K562 (cell line): ENCODE data around the gene AKT1. TPM values are rescaled to one million over a fixed set of nuclear protein-coding genes. Genes with fewer than 3 reads are reported as not detected.
"Not testable (repeated sequence)": the region's sequence is repeated elsewhere in the genome, so short reads cannot be mapped to it uniquely, and the experiment has no call there.

Experiments
- CREM ChIP-seq: IDR thresholded peaks from 2 replicates; pipeline ENCODE4 v1.6.1; 2014; ENCODE audit warnings: antibody characterized with exemption, low read depth
- FOXM1 ChIP-seq, 2 experiments: fragments of 450-650 bp in 1 of 2; sonication (generic) in 1 of 2; formaldehyde crosslinking in 1 of 2; IDR thresholded peaks; 2 replicates each; pipeline versions ENCODE4 v1.6.1 to v1.9.0; 2017 to 2022; ENCODE audit warnings: low read depth in 2 of 2, mild to moderate bottlenecking in 2 of 2, missing genetic modification reagents in 1 of 2, moderate library complexity in 1 of 2
- SIN3A ChIP-seq, 2 experiments: fragments of 150-350 bp in 1 of 2; IDR thresholded peaks; 2 replicates each; pipeline ENCODE4 v1.6.1; 2011 to 2016; ENCODE audit warnings: borderline replicate concordance in 2 of 2, low read depth in 2 of 2, low read length in 2 of 2, mild to moderate bottlenecking in 2 of 2, moderate library complexity in 2 of 2; ENCODE audit not compliant: control insufficient read depth in 1 of 2
- SMAD4 ChIP-seq: fragments of 250-450 bp; sonication (Bioruptor Pico); conservative IDR thresholded peaks from 2 replicates; pipeline ENCODE4 v1.8.0; 2021; ENCODE audit warnings: inconsistent platforms, mild to moderate bottlenecking, moderate library complexity
- polyA plus RNA-seq, 8 experiments: library from polyadenylated mRNA; depleted of rRNA in 4 of 8; stranded (reverse) in 5 of 8; unstranded in 3 of 8; fragments of >200 nt; fragmentation: Nextera tagmentation in 2 of 8; fragmentation: Illumina TruSeq in 1 of 8; extraction: Ambion mirVana in 2 of 8; extraction: Trizol in 1 of 8; gene quantifications; 2 replicates each; pipeline versions ENCODE4 v1.2.1 to v1.2.3, GENCODE V29; 2011 to 2014; ENCODE audit warnings: inconsistent platforms in 1 of 8, missing spikeins in 1 of 8
- total RNA-seq, 7 experiments: library from RNA; depleted of rRNA in 6 of 7; stranded (reverse); fragments of >200 nt in 6 of 7; fragmentation: Illumina TruSeq in 2 of 7; extraction: Trizol in 2 of 7; gene quantifications; 2 replicates each; pipeline versions ENCODE4 v1.2.1 to v1.2.3, GENCODE V29; 2011 to 2021; ENCODE audit warnings: low replicate concordance in 1 of 7
- TF ChIP-seq, protein P1 (sequence below): sonication (generic); formaldehyde crosslinking; IDR thresholded peaks from 2 replicates; pipeline ENCODE4 v1.8.1; 2023; ENCODE audit warnings: mild to moderate bottlenecking, missing genetic modification reagents
- TF ChIP-seq, protein P2 (sequence below): fragments of 450-650 bp; formaldehyde crosslinking; IDR thresholded peaks from 2 replicates; pipeline ENCODE4 v1.4.0; 2022; ENCODE audit warnings: missing genetic modification characterization
- TF ChIP-seq, protein P3 (sequence below), 2 experiments: fragments of 450-650 bp in 1 of 2; IDR thresholded peaks; 2 replicates each; pipeline ENCODE4 v1.6.1; 2011 to 2017; ENCODE audit warnings: low read depth in 2 of 2, antibody characterized with exemption in 1 of 2, borderline replicate concordance in 1 of 2, low read length in 1 of 2, mild to moderate bottlenecking in 1 of 2, mixed read lengths in 1 of 2; ENCODE audit not compliant: control insufficient read depth in 1 of 2

Gene AKT1
- total and polyA plus RNA-seq, 9 of the 15 experiments (the other 6 are each of a cell fraction or from before 2014, with no cell fraction given), result 0.49 to 132 (median 75.1) TPM

DNA sequence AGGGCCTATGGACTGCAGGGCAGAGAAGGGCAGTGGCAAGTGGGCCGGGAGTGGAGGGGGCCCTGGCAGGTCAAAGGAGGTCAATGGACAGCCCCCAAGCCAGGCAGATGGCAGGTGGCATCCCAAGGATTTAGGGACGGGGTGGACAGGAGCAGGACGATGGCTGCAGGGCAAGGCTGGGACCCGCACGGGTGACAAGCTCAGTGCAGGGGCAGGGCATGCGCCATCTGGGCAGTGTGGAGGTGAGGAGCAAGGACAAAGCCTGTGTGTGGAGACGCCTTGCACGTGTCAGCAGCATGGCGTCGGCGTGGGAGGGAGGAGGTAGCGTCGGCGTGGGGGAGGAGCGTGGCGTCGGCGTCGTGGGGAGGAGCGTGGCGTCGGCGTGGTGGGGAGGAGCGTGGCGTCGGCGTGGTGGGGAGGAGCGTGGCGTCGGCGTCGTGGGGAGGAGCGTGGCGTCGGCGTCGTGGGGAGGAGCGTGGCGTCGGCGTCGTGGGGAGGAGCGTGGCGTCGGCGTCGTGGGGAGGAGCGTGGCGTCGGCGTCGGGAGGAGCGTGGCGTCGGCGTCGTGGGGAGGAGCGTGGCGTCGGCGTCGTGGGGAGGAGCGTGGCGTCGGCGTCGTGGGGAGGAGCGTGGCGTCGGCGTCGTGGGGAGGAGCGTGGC is 66.2 kb downstream of the AKT1 start (continued):
- TF ChIP-seq, protein P1, sequence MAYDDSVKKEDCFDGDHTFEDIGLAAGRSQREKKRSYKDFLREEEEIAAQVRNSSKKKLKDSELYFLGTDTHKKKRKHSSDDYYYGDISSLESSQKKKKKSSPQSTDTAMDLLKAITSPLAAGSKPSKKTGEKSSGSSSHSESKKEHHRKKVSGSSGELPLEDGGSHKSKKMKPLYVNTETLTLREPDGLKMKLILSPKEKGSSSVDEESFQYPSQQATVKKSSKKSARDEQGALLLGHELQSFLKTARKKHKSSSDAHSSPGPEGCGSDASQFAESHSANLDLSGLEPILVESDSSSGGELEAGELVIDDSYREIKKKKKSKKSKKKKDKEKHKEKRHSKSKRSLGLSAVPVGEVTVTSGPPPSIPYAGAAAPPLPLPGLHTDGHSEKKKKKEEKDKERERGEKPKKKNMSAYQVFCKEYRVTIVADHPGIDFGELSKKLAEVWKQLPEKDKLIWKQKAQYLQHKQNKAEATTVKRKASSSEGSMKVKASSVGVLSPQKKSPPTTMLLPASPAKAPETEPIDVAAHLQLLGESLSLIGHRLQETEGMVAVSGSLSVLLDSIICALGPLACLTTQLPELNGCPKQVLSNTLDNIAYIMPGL (CRISPR knock-in tag), result peak; percentile 91
- TF ChIP-seq, protein P2, sequence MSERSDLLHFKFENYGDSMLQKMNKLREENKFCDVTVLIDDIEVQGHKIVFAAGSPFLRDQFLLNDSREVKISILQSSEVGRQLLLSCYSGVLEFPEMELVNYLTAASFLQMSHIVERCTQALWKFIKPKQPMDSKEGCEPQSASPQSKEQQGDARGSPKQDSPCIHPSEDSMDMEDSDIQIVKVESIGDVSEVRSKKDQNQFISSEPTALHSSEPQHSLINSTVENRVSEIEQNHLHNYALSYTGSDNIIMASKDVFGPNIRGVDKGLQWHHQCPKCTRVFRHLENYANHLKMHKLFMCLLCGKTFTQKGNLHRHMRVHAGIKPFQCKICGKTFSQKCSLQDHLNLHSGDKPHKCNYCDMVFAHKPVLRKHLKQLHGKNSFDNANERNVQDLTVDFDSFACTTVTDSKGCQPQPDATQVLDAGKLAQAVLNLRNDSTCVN, result peak; percentile 56; the same call in 1 of the 2 replicates
- peak; percentile 93 for TF ChIP-seq CREM
- peak; percentile 44; the same call in 1 of the 2 replicates for TF ChIP-seq SMAD4
- TF ChIP-seq, protein P3, sequence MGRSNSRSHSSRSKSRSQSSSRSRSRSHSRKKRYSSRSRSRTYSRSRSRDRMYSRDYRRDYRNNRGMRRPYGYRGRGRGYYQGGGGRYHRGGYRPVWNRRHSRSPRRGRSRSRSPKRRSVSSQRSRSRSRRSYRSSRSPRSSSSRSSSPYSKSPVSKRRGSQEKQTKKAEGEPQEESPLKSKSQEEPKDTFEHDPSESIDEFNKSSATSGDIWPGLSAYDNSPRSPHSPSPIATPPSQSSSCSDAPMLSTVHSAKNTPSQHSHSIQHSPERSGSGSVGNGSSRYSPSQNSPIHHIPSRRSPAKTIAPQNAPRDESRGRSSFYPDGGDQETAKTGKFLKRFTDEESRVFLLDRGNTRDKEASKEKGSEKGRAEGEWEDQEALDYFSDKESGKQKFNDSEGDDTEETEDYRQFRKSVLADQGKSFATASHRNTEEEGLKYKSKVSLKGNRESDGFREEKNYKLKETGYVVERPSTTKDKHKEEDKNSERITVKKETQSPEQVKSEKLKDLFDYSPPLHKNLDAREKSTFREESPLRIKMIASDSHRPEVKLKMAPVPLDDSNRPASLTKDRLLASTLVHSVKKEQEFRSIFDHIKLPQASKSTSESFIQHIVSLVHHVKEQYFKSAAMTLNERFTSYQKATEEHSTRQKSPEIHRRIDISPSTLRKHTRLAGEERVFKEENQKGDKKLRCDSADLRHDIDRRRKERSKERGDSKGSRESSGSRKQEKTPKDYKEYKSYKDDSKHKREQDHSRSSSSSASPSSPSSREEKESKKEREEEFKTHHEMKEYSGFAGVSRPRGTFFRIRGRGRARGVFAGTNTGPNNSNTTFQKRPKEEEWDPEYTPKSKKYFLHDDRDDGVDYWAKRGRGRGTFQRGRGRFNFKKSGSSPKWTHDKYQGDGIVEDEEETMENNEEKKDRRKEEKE (IDR thresholded peaks at IDR 0.05; ENCODE audit: borderline replicate concordance in 1 of 2, control insufficient read depth in 1 of 2, low read depth in 2 of 2, low read length in 1 of 2), result peak in 1 of 2 experiments; percentile 83; a peak in 1 of 4 replicates
- not testable (repeated sequence) for TF ChIP-seq FOXM1 (IDR thresholded peaks at IDR 0.05; ENCODE audit: low read depth)
- peak; percentile 88; the same call in 1 of the 2 replicates for TF ChIP-seq FOXM1 (CRISPR knock-in tag; IDR thresholded peaks at IDR 0.05; ENCODE audit: low read depth)
- peak in 1 of 2 experiments; percentile 32; a peak in 1 of 4 replicates for TF ChIP-seq SIN3A (IDR thresholded peaks at IDR 0.05; ENCODE audit: borderline replicate concordance in 2 of 2, control insufficient read depth in 1 of 2, low read depth in 2 of 2, low read length in 2 of 2)
